Measurements from ENCODE around the gene ZKSCAN2.

The ZKSCAN2 gene

DNA sequence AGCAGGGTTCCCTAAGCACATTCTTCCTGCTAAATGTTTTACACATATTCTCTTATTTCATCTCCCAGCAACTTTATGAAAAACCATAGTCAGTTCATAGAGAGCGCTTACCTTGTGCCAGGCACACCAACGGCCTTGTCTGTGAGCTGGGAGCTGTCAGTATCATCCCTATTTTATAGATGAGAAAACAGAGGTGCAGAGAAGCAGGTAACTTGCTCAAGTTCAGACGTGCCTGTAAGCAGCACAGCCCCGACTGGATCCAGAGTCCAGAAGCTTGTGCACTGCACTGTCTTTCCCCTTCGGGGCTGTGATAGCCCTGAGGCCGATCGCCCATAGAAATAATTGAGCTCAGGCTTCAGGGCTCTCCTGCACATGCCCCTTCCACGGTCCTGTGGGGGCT is 34.7 kb downstream of the ZKSCAN2 start:
- no peak for DNase-seq

DNA sequence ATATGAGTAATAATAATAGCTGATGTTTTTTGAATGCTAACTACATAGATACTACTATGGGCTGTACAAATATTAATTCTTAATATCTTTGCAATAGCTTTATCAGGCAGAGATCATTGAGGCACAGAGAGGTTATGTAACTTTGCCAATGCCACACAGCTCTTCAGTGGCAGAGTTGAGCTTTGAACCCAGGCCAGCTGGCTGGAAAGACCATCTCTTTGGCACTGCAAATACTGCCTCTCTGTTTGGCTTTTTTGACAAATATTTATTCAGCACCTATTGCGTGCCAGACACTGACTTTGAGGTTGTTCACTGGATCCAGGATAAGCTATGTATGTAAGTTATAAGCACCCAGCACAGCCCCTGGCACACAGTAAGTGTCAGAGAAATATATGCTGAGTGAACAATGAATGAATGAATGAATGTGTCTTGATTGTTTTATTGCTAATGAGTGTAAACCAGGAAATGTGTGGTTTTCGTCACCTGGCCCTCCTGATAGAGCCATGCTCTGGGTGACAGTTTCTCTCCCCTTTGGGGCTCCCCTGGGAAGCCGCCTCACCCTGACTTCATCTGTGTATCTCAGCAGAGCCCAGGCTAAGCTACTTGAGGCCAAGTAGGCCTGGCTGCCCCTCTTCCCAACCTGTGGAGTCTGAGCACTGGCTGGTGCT is 38.4 kb downstream of the ZKSCAN2 start:
- no peak for DNase-seq

DNA sequence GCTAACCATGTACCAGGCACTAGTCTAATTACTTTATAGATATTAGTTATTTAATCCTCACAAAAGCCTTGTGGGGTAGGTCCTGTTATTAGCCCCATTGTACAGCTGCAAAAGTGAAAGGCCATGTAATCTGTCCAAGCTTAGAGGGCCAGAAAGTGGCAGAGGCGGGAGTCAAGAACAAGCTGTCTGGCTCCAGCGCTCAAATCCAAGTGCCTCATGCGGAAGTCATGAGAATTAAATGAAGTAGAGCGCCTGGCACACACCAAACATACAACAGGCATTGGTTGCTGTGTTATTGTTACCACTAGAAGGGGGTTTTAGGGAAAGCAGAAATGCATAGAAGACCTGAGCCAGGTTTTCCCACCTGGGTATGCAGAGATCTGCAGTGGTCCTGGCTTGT is 39.7 kb downstream of the ZKSCAN2 start:
- no peak for DNase-seq

DNA sequence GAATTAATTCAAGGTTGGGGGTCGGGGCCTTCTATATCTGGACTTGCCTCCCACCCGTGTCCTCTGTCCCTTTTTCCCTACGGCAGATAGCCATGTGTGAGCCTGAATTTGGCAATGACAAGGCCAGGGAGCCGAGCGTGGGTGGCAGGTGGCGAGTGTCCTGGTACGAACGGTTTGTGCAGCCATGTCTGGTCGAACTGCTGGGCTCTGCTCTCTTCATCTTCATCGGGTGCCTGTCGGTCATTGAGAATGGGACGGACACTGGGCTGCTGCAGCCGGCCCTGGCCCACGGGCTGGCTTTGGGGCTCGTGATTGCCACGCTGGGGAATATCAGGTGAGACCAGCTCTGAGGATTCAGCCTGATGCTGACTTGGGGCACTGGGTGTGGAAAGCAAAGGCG is 40.5 kb downstream of the ZKSCAN2 start:
- DNase-seq: no peak

DNA sequence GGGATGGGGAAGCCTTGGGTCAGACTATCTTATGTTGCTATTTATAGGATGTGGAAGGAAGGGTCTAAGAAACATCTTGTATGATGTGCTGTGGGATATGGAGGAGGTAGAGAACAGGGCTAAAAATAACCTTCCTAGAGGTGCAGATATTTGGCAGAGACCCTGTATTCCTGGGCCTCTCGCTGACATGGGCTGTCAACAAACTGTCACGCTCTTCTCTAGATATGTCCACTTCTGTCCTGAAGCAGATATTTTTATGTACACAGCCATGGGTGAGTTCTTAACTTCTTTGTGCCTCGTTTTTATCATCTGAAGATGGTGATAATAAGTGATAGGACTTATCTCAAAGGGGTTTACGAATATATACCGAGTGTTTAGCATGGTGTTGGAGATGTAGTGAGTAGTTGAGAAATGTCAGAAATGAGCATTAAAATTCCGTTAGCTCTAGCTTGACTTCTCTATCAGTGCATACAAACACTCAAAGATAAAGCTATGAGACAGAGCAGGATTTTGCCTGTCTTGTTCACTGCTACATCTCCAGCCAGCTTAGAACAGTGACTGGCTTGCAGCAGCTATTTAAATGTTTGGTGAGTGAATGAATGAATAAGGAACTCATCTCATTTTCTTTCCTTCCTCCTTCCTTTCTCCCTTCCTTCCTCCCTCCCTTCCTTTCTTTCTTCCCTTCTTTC is 43.8 kb downstream of the ZKSCAN2 start:
- no peak for DNase-seq

DNA sequence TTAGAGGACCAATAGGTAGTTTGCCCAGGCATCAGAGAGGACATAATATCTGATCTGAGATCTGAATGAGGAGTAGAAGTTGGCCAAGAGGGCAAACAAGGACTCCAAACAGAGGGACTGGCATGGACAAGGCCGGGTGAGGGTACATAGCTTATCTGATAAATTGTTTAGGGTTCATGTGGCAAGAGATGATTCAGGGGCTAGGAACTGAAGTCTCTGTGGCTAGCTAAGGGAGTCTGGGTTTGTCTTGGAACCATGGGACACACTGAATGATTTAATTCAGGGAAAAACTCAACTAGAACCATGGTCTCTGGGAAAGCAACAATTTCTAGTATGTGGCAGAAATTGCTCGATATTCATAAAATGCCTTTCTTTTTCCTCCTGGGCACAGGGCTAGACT is 45.0 kb downstream of the ZKSCAN2 start:
- DNase-seq: no peak

DNA sequence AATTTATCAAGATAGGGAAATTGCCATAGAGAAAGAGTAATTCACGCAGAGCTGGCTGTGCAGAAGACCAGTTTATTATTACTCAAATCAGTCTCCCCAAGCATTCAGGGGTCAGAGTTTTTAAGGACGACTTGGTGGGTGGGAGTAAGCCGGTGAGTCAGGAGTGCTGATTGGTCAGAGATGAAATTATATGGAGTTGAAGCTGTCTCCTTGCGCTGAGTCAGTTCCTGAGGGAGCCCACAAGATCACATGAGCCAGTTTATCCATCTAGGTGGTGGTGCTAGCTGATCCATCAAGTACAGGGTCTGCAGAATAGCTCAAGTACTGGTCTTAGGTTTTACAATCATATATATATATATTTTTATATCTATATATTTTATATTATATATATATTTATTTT is 46.9 kb downstream of the ZKSCAN2 start:
- no peak for DNase-seq

DNA sequence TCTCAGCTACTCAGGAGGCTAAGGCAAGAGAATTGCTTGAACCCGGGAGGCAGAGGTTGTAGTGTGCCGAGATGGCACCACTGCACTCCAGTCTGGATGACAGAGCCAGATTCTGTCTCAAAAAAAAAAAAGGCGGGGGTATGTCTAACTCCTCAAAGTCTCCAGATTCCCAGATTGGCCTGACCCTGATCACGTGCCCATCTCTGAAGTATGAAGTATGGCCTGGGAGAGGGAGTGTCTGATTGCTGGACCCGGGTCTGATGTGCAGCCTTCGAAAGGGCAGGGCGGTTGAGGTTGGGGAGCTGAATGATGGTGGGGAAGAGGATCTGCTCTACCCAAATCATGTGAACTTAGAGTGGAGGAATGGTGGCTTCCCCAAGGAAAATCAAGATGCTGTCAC is 58.2 kb downstream of the ZKSCAN2 start:
- no peak for DNase-seq

DNA sequence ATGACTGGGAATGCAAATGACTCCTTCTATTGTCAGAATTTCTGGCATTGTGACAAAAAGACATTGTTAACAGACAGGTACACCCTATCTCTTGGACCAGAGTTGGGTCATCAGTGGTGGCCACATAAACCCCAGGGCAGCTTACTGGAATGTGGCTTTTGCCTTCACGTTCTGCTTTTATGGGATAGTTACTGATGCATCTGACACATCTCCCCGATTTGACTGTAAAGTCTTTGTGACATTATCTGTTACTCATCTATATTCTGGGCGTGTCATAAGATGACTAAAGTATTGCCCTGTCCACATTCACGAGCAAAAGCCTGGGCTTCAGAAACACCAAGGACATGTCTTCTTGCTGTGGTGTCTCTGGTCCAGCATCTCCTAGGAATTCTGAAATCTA is 59.6 kb downstream of the ZKSCAN2 start:
- no peak for DNase-seq

DNA sequence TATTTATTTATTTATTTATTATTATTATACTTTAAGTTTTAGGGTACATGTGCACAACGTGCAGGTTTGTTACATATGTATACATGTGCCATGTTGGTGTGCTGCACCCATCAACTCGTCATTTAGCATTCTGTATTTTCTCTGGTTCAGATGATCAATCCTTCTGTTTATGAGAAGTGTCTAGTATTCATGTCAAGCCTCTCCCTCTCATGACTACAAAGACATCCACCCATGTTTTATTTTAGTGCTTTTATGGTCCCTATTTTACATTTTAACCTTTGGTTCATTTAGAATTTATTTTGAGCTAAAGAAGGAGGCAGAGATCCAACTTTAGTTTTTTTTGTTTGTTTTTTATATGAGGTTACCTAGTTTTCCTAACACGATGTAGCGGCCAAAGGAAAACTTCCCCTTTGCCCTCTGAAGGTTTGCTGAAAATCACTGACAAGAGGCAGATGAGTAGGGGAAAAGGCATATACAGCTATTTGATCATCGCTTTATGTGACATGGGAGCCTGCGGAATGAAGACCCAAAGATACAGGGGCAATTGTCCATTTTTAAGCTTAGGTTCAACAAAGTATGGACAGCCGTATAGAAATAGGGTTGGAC is 63.3 kb downstream of the ZKSCAN2 start:
- DNase-seq: no peak

DNA sequence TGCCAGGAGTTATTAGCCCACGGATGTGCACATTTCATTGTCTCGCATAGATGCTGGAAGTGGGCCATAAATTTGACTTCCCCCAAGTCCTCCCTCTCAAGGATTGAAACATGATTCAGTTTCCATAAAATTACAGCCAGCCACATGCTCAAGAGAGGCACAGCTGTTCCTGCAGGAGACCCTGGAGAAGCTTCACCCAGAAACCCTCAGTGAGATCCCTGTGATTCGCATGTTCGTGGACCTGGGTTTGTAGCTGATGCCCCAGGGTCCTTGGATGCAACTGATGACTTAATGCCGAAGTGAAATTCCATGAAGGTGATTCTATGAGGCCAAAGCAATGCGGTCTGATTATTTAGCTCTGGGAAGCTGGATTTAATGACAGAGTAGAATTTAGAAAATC is 65.5 kb downstream of the ZKSCAN2 start:
- DNase-seq: peak; percentile 21

DNA sequence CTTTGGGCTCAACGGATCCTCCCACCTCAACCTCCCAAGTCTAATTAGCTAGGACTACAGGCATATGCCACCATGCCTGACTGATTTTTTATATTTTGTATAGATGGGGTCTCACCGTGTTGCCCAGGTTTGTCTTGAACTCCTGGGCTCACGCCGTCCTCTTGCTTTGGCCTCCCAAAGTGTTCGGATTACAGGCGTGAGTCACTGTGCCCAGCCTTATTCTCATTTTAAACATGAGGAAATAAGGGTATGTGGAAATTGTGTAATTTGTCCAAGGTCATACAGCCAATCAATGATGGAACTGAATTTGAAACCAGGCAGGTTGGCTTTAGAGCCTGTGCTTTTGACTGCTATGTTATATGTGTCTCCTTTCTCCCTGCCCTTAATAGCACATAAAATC is 68.3 kb downstream of the ZKSCAN2 start:
- no peak for DNase-seq

DNA sequence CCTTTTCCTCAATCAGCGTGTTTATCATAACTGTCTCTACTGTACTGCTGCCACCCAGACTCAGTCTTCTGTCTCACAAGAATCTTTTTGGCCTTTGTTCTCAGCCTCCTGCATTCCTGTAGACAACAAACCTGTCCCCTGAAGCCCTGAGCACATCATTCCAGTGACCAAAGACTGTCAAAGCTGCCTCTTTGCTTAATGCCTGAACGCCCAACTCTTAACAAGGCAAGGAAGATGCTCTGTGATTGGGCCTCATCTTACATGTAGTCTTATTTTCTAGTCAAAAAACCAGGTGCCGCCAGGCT is 70.2 kb downstream of the ZKSCAN2 start:
- DNase-seq: no peak
